ENCODE measurements around the gene ADAMTS5.

Gene ADAMTS5

DNA sequence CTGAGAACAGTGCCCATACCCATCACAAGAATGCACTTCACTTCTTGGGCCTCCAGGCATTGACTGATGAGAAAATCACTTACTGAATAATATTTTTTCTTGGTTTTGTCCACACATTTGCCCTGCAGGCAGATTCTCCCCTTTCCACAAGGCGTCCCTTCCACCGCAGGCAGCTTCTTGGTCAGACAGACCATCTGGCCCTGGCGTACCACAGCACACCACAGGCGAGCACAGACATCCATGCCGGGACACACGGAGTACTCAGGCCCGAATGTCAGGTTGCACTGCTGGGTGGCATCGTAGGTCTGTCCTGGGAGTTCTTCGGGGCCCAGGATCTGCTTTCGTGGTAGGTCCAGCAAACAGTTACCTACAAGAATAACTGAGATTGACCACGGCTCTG is 32.5 kb downstream of the ADAMTS5 start:
- ChIA-PET CTCF (interaction anchor here (0.7 to 1.0 kb wide), 3 partner anchors 17 to 630 kb away, joined by 3 read pairs; no protein-coding TSS in a partner anchor), POLR2A (no interaction called here)
- no peak for DNase-seq (ENCODE audit: low read depth, low spot score)
- TF ChIP-seq, protein P1, sequence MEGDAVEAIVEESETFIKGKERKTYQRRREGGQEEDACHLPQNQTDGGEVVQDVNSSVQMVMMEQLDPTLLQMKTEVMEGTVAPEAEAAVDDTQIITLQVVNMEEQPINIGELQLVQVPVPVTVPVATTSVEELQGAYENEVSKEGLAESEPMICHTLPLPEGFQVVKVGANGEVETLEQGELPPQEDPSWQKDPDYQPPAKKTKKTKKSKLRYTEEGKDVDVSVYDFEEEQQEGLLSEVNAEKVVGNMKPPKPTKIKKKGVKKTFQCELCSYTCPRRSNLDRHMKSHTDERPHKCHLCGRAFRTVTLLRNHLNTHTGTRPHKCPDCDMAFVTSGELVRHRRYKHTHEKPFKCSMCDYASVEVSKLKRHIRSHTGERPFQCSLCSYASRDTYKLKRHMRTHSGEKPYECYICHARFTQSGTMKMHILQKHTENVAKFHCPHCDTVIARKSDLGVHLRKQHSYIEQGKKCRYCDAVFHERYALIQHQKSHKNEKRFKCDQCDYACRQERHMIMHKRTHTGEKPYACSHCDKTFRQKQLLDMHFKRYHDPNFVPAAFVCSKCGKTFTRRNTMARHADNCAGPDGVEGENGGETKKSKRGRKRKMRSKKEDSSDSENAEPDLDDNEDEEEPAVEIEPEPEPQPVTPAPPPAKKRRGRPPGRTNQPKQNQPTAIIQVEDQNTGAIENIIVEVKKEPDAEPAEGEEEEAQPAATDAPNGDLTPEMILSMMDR (IDR thresholded peaks at IDR 0.05; ENCODE audit: insufficient read depth, low read length, missing control alignments) = no peak
- H3K4me3 ChIP-seq (ENCODE audit: low read depth, low read length) = no peak overlapping the region

DNA sequence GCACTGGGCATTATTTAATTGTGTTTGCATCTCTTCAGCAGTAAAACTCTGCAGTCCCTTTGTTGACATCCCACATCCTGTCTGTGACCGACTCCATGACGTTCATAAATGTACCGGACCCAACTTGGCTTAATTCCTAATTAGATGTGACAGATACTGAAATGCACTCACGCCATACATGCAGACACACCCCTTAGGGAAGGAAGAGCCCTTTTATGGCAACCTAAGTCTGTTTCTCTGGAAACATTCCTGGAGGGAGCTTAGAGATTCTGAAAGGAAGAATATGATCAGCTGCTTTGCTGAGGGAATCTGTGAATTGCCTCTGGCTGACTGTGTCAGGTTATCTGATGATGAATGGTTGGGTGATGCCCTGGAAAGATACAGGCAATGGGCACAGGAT is 33.4 kb downstream of the ADAMTS5 start:
- no peak overlapping the region for H3K4me3 ChIP-seq (ENCODE audit: low read depth, low read length)
- TF ChIP-seq, protein P1 (IDR thresholded peaks at IDR 0.05; ENCODE audit: insufficient read depth, low read length, missing control alignments) = no peak
- no peak for DNase-seq (ENCODE audit: low read depth, low spot score)
- ChIA-PET CTCF (interaction anchor here (0.9 to 1.0 kb wide), 2 partner anchors 16 to 83 kb away, joined by 3 read pairs; no protein-coding TSS in a partner anchor), POLR2A (no interaction called here)

- ChIA-PET POLR2A (interaction anchor here (0.6 kb wide), 1 partner anchor 756 kb away, joined by 3 read pairs; no protein-coding TSS in a partner anchor), CTCF (no interaction called here)
- H3K4me3 ChIP-seq (ENCODE audit: low read depth, low read length) = no peak overlapping the region
- TF ChIP-seq, protein P1 (IDR thresholded peaks at IDR 0.05; ENCODE audit: insufficient read depth, low read length, missing control alignments) = no peak
- no peak for DNase-seq (ENCODE audit: low read depth, low spot score)
Observed at GRCh38 chr21:26925636-26926035, 41.3 kb downstream of the ADAMTS5 start.

DNA sequence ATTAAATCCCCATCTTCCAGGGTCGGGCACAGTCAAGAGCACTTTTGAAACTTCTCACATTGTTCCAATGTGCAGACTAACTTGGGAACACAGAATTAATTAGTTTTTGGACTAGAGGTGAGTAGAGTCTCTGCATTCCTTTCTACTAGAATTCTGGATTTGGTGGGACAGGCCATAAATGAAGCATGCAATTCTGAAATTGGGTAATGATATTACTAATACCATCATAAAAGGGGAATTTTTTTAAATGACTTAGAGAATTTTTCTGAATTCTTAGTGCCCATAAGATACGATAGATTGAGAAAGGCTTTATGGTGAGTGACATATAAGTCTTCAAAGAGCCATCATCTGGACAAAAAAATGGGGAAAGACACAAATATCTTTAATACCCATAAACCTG is 41.8 kb downstream of the ADAMTS5 start:
- POLR2A ChIA-PET = no interaction called here
- no peak for DNase-seq (ENCODE audit: low read depth, low spot score)

GRCh38 chr21:26923986-26924385 is 42.9 kb downstream of the ADAMTS5 start:
- POLR2A ChIA-PET = no interaction called here
- TF ChIP-seq, protein P1 (IDR thresholded peaks at IDR 0.05; ENCODE audit: insufficient read depth, low read length, missing control alignments) = no peak
- CTCF ChIA-PET = no interaction called here
- no peak overlapping the region for H3K4me3 ChIP-seq (ENCODE audit: low read depth, low read length)
- no peak for DNase-seq (ENCODE audit: low read depth, low spot score)

More for the DNA sequence above, 41.8 kb downstream of the ADAMTS5 start:
- TF ChIP-seq, protein P1 (IDR thresholded peaks at IDR 0.05; ENCODE audit: insufficient read depth, low read length, missing control alignments) = no peak
- CTCF ChIA-PET = no interaction called here
- no peak overlapping the region for H3K4me3 ChIP-seq (ENCODE audit: low read depth, low read length)

DNA sequence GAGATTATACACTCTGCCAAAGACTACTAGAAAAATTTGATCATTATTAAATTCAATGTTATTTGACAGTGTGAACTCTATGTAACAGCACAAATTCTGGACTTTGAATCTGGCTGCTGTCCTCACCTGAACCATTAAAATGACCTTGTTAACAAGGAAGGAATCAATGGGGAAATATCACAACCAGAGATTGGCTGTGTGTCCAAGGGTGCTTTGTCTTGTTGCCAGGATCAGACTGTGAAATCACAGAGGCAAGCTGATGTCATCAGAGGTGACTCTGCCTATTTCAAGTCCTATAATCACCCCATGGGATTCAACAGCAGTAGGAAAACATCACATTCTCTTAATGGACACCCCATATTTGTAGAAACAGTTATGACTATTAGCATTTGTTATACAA is 46.8 kb downstream of the ADAMTS5 start:
- TF ChIP-seq, protein P1 (IDR thresholded peaks at IDR 0.05; ENCODE audit: insufficient read depth, low read length, missing control alignments) = no peak
- CTCF ChIA-PET = no interaction called here

More for the DNA sequence above, 46.8 kb downstream of the ADAMTS5 start:
- POLR2A ChIA-PET = no interaction called here
- no peak overlapping the region for H3K4me3 ChIP-seq (ENCODE audit: low read depth, low read length)
- DNase-seq (ENCODE audit: low read depth, low spot score) = no peak
